AG09309 (cell line): Measurements from ENCODE around the gene RBM43.

Source experiments
- DNase-seq: peaks from one replicate; pipeline ENCODE4 v3.0.0-alpha.2; 2010; ENCODE audit warnings: low read depth
- H3K4me3 ChIP-seq: 2 replicates; pipeline ENCODE4 v1.5.1; 2011; ENCODE audit warnings: mild to moderate bottlenecking, low read depth, low read length, moderate library complexity; ENCODE audit not compliant: control insufficient read depth
- CTCF ChIP-seq: IDR thresholded peaks from 2 replicates; pipeline ENCODE4 v1.5.1; 2011; ENCODE audit warnings: mild to moderate bottlenecking, low read depth, low read length, inconsistent platforms; ENCODE audit not compliant: insufficient read depth, control insufficient read depth; ENCODE audit errors: missing control alignments

Gene RBM43

DNA sequence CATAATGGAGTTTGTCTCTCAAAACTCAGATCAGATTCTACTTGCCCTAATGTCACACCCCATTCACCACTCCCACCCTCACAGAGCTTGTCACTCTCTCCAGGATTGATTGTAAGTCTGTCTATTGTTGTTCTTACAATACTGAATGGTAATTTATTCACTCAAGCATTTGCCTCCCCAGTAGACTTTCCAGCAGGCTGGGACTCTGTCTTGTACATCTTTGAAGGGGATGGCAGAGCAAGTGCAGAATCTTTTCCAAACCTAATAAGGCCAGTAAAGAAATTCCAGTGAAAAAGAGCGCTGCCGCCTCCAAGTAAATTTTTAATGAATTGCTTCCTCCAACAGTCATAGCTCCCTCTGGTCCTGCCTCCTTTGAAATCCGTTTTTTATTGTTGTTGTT is 56.9 kb downstream of the RBM43 start:
- no peak overlapping the region for H3K4me3 ChIP-seq
- TF ChIP-seq CTCF: no peak
- no peak for DNase-seq

GRCh38 chr2:151200844-151201243 is 60.8 kb downstream of the RBM43 start:
- no peak overlapping the region for H3K4me3 ChIP-seq
- DNase-seq: no peak
- no peak for TF ChIP-seq CTCF

GRCh38 chr2:151200277-151200676 is 61.4 kb downstream of the RBM43 start:
- DNase-seq: no peak
- H3K4me3 ChIP-seq: no peak overlapping the region
- no peak for TF ChIP-seq CTCF

- no peak for DNase-seq
- no peak for TF ChIP-seq CTCF
- no peak overlapping the region for H3K4me3 ChIP-seq
These were observed 63.0 kb downstream of the RBM43 start for GRCh38 chr2:151198645-151199044.
